ENCODE measurements around the gene TBC1D2B.

TBC1D2B gene

DNA sequence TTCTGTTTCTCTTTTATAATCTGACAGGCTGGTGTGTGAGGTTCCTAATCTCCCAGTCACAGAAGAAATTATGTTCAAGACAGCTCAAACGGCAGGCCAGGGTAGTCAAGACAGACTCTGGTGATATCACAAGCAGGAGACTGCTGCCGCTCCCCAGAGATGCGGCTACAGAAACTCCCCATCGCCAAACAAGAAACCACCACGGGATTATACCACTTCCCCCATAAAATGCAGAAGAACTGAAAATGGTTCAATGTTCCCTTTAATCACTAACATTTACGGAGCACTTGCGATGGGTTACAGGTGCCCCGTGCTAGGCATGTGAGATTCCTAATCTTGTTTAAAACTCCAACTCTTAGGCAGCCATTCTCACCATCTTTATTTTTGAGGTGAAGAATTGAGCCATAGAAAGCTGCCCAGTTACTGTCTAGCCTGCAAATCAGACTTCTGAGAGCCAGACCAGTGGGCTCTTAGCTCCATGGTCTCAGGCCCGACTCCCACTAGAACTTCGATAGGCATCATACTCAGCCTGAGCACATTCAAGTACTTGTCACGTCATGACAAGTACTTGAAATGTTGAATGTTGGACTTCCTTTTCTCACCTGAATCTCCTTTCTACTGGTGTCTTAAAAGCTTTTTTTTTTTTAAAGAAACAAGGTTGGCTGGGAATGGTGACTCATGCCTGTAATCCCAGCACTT is 58.4 kb downstream of the TBC1D2B start:
- H3K27ac ChIP-seq (ENCODE audit: low read depth, low read length), result no peak overlapping the region
- H3K4me1 ChIP-seq (ENCODE audit: insufficient read depth, low read length), result peaks cover 14% of the 10 kb centered on the region
- H3K9ac ChIP-seq (ENCODE audit: low read length), result no peak overlapping the region
- no peak overlapping the region for H3K4me3 ChIP-seq (ENCODE audit: low read depth in 1 of 2, low read length in 2 of 2)
- H3K36me3 ChIP-seq (ENCODE audit: insufficient read depth, low read length), result peaks cover 59% of the 10 kb centered on the region
- no peaks in the 10 kb centered on the region for H3K9me3 ChIP-seq (ENCODE audit: low read length)
- H3K27me3 ChIP-seq (ENCODE audit: control insufficient read depth in 1 of 2, insufficient read depth in 2 of 2, low read length in 2 of 2), result no peaks in the 10 kb centered on the region

DNA sequence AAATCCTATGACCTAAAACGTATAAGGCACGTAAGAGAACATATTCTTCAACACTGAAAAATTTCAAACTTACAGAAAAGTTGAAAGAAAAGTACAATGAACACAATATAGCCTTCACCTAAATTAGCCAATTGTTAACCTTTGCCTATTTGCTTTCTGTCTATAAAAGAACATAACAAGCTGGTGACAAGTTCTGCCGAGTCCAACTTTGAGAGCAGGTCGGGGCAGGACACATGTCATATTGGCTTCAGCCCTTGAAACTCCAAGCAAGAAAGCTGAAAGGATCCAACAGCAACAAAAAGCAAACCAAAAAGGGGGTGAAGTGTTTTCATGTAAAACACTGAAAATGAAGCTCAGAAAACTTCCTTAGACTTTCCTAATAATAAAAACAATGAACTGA is 59.1 kb downstream of the TBC1D2B start:
- H3K4me3 ChIP-seq (ENCODE audit: low read depth in 1 of 2, low read length in 2 of 2), result no peak overlapping the region
- H3K27me3 ChIP-seq (ENCODE audit: control insufficient read depth in 1 of 2, insufficient read depth in 2 of 2, low read length in 2 of 2), result no peaks in the 10 kb centered on the region
- no peaks in the 10 kb centered on the region for H3K9me3 ChIP-seq (ENCODE audit: low read length)
- peaks cover 8% of the 10 kb centered on the region for H3K4me1 ChIP-seq (ENCODE audit: insufficient read depth, low read length)
- no peak overlapping the region for H3K9ac ChIP-seq (ENCODE audit: low read length)
- peaks cover 52% of the 10 kb centered on the region for H3K36me3 ChIP-seq (ENCODE audit: insufficient read depth, low read length)
- no peak overlapping the region for H3K27ac ChIP-seq (ENCODE audit: low read depth, low read length)

DNA sequence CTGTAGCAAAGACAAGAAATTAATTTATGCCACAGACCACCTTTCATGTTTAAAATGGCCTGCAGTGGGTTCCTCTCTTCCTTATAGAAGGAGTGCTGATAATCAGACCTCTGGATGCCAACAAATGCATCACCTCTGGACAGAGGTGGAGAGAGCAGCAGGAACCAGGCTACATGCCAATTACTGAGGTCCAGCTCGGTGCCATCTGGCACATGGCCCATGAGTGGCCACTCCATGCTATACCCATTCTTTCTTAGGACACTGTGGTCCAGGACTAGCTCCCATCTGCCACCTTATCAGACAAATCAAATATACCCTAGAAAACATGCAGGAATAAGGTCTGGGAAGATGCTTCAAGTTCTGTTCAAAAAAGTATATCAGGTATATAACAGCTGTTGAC is 60.7 kb downstream of the TBC1D2B start:
- Histone ChIP-seq H3K27ac (ENCODE audit: low read depth, low read length) (no peak overlapping the region), H3K4me1 (ENCODE audit: insufficient read depth, low read length) (no peaks in the 10 kb centered on the region), H3K27me3 (ENCODE audit: control insufficient read depth in 1 of 2, insufficient read depth in 2 of 2, low read length in 2 of 2) (no peaks in the 10 kb centered on the region), H3K9ac (ENCODE audit: low read length) (no peak overlapping the region), H3K4me3 (ENCODE audit: low read depth in 1 of 2, low read length in 2 of 2) (no peak overlapping the region), H3K9me3 (ENCODE audit: low read length) (no peaks in the 10 kb centered on the region), H3K36me3 (ENCODE audit: insufficient read depth, low read length) (peaks cover 53% of the 10 kb centered on the region)

DNA sequence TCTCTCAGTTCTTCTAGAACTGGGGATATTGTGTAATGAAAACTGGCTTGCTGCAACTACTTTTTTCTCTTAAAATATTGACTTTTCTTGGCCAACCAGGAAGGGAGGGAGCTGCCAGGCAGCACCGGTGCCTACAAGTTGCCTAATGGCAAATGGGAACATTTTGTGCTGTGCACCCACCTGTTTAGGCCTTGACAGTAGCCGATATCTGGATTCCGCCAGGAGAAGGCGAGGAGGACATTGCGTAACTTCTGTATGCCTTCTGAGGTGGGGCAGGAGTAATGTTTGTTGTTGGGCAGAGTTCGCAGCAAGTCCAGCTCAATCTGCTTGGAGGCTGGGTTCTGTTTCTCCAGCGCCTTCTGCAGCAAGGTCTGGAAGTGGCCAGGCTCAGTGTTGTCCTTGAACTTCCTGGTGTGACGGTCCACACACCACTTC is 64.9 kb downstream of the TBC1D2B start:
- Histone ChIP-seq H3K4me3 (ENCODE audit: low read depth in 1 of 2, low read length in 2 of 2) (no peak overlapping the region), H3K36me3 (ENCODE audit: insufficient read depth, low read length) (peaks cover 58% of the 10 kb centered on the region), H3K27me3 (ENCODE audit: control insufficient read depth in 1 of 2, insufficient read depth in 2 of 2, low read length in 2 of 2) (no peaks in the 10 kb centered on the region), H3K9ac (ENCODE audit: low read length) (no peak overlapping the region), H3K9me3 (ENCODE audit: low read length) (no peaks in the 10 kb centered on the region), H3K27ac (ENCODE audit: low read depth, low read length) (no peak overlapping the region), H3K4me1 (ENCODE audit: insufficient read depth, low read length) (peaks cover 11% of the 10 kb centered on the region)

DNA sequence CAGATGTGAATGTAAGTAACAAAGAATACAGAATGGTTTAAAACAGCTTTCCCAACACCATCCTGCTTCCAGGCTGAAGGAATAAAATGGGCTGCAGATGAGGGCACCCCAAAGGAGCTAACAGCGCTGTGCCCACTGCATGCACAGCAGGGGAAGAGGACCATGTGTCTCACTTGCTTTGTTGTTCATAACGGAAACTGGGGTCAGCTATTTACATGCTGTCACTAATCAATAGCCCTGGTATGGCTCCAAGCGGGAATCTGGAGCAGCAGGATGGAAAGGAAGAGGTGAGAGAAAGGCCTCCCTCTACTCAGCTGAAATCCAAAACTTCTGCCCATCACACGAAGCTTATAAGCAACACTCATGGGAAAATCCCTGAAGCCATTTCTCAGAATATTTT is 67.4 kb downstream of the TBC1D2B start:
- Histone ChIP-seq H3K36me3 (ENCODE audit: insufficient read depth, low read length) (peaks cover 57% of the 10 kb centered on the region), H3K27me3 (ENCODE audit: control insufficient read depth in 1 of 2, insufficient read depth in 2 of 2, low read length in 2 of 2) (no peaks in the 10 kb centered on the region), H3K9ac (ENCODE audit: low read length) (no peak overlapping the region), H3K4me1 (ENCODE audit: insufficient read depth, low read length) (peaks cover 36% of the 10 kb centered on the region), H3K4me3 (ENCODE audit: low read depth in 1 of 2, low read length in 2 of 2) (no peak overlapping the region), H3K27ac (ENCODE audit: low read depth, low read length) (no peak overlapping the region), H3K9me3 (ENCODE audit: low read length) (no peaks in the 10 kb centered on the region)

DNA sequence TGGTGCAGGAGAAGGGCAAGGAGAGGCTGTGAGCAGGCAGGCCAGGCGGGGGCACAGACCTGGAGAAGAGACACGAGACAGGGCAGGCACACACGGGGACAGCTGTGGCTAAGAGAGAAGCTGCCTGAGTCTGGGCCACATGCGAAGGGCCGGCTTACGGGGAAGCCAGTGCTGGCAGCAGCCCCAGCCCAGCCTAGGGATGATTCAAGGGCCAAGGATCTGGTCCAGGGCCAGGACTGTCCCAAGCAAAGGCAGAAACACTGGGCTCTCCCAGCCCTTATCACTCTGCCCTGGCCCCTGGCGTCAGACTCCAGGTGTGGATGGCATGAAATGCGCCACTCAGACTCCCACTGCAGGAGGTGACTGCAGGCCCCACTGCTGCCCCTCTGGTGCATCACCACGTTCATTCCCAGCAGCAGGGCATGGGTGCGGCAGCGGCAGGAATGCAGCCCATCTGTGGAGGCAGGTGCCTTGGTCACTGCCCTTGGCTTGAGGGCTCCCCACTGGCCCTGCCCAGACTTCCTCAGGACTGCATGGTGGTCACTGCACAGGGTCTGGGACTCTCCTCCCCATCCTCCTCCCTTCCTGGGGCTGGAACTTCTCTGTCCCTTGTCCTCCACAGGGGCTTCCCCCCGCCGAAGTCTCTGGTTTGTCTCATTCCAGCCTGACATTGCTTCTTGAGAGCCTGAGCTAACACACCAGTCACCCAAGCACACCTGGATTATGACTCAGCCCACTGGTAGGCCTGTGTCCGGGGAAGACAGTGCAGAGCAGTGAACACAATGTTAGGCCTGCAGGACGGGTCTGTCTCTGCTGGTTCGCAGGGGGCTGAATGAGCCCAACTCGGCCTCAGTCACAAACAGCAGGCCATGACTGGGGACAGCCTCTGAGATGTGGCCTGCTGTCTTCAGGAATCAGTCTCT is 69.3 kb downstream of the TBC1D2B start:
- Histone ChIP-seq H3K36me3 (ENCODE audit: insufficient read depth, low read length) (peaks cover 56% of the 10 kb centered on the region), H3K27me3 (ENCODE audit: control insufficient read depth in 1 of 2, insufficient read depth in 2 of 2, low read length in 2 of 2) (no peaks in the 10 kb centered on the region), H3K4me3 (ENCODE audit: low read depth in 1 of 2, low read length in 2 of 2) (no peak overlapping the region), H3K27ac (ENCODE audit: low read depth, low read length) (peak overlapping the region; percentile 53), H3K9ac (ENCODE audit: low read length) (no peak overlapping the region), H3K9me3 (ENCODE audit: low read length) (no peaks in the 10 kb centered on the region), H3K4me1 (ENCODE audit: insufficient read depth, low read length) (peaks cover 54% of the 10 kb centered on the region)

DNA sequence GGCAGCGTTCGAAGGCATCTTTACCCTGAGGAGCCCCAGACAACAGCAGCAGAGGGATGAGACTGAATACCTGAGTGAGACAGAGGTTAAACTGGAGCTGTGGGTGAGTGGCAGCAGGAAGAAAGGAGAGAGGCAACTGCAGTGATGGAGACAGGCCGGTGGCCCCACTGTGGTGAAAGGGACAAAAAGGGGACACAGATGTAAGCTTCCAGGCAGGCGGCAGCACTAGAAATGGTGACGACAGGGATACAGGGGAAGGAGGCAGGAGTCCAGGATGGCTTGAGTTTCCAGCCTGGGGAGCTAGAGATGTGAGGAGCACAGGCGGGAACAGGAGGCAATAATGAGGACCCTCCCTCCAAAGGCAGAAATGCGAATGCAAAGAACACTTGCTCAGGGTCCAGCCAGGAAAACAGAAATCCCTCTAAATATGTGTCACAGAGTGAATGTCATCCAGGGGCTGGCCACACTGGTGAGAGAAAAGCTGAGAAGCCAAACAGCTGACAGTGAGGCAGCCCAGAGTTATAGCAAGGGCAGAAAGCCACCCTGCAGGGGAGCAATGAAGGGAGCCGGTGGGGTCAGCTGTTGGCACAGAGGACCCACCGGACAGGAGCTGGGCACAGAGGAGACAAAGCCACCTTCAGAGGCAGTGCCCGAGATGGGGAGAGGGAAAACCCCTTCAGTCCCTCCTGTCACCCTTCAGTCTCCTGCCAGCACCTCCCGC is 70.1 kb downstream of the TBC1D2B start:
- no peaks in the 10 kb centered on the region for H3K27me3 ChIP-seq (ENCODE audit: control insufficient read depth in 1 of 2, insufficient read depth in 2 of 2, low read length in 2 of 2)
- H3K4me1 ChIP-seq (ENCODE audit: insufficient read depth, low read length), result peaks cover 56% of the 10 kb centered on the region
- H3K4me3 ChIP-seq (ENCODE audit: low read depth in 1 of 2, low read length in 2 of 2), result no peak overlapping the region
- no peaks in the 10 kb centered on the region for H3K9me3 ChIP-seq (ENCODE audit: low read length)
- peaks cover 57% of the 10 kb centered on the region for H3K36me3 ChIP-seq (ENCODE audit: insufficient read depth, low read length)
- H3K9ac ChIP-seq (ENCODE audit: low read length), result no peak overlapping the region
- H3K27ac ChIP-seq (ENCODE audit: low read depth, low read length), result peak overlapping the region; percentile 53

DNA sequence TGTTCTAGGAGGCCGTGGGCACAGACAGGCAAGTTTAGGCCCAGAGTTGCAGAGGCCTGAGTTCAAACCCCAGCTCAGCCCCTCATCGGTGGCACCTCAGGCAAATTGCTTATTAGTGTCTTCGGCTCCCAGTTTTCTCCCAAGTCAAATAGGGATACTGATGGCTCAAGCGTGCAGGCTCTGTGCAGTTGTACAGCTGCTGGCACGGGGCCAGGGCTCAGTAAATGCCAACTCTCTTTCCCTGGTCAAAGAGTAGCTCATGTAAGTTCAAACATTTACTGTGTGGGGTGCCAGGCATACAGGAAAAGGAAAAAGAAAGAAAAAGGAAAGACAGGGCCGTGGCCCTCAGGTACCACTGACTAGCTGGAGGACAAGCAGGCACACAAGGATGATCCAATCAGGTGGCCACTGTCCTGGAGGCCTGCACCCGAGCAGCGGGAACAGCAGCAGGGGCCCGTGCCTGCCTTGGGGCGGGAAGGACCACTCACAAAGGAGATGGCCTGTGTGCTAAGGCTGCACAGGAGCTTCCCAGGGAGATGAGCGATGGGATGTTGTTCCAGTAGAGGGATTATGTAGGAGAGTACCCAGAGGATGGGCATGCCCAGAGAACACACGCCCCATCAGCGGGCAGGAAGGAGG is 70.8 kb downstream of the TBC1D2B start:
- Histone ChIP-seq H3K27me3 (ENCODE audit: control insufficient read depth in 1 of 2, insufficient read depth in 2 of 2, low read length in 2 of 2) (no peaks in the 10 kb centered on the region), H3K36me3 (ENCODE audit: insufficient read depth, low read length) (peaks cover 57% of the 10 kb centered on the region), H3K4me3 (ENCODE audit: low read depth in 1 of 2, low read length in 2 of 2) (no peak overlapping the region), H3K27ac (ENCODE audit: low read depth, low read length) (peak overlapping the region; percentile 54), H3K9me3 (ENCODE audit: low read length) (no peaks in the 10 kb centered on the region), H3K9ac (ENCODE audit: low read length) (no peak overlapping the region), H3K4me1 (ENCODE audit: insufficient read depth, low read length) (peaks cover 56% of the 10 kb centered on the region)

DNA sequence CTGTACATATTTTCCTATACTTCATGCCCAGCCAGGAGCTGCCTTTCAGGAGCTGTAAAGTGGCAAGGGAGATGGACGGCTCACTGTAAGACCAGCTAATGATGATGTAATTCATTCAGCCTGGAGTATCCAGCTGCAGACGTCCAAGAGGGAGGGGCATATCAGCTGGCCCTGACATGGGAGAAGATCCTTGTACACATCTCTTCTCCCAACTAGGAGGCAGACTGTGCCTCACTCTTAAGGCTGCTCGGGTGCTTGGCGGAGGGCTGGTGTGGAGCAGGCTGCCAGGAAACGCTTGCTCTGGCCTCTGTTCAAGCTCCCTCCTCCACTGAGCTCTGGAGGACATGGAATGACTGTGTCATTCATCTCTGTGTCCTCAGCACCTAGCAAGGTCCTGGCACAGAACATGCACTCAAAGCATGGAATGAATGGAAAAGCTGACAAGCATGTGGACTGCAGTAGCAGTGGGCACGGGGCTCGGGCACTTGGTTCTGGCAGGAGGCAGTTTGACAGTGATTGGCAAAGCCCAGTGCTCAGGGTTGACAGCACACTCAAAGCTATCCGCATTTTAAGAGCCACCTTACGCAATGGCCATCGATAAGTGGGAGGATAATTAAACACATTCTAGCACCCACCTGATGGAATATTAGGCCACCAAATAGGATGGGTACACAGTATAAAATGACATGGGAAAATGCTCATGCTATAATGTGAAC is 72.4 kb downstream of the TBC1D2B start:
- Histone ChIP-seq H3K4me3 (ENCODE audit: low read depth in 1 of 2, low read length in 2 of 2) (no peak overlapping the region), H3K9me3 (ENCODE audit: low read length) (no peaks in the 10 kb centered on the region), H3K27me3 (ENCODE audit: control insufficient read depth in 1 of 2, insufficient read depth in 2 of 2, low read length in 2 of 2) (no peaks in the 10 kb centered on the region), H3K9ac (ENCODE audit: low read length) (peak overlapping the region; percentile 9), H3K4me1 (ENCODE audit: insufficient read depth, low read length) (peaks cover 60% of the 10 kb centered on the region), H3K27ac (ENCODE audit: low read depth, low read length) (peak overlapping the region; percentile 72), H3K36me3 (ENCODE audit: insufficient read depth, low read length) (peaks cover 60% of the 10 kb centered on the region)

DNA sequence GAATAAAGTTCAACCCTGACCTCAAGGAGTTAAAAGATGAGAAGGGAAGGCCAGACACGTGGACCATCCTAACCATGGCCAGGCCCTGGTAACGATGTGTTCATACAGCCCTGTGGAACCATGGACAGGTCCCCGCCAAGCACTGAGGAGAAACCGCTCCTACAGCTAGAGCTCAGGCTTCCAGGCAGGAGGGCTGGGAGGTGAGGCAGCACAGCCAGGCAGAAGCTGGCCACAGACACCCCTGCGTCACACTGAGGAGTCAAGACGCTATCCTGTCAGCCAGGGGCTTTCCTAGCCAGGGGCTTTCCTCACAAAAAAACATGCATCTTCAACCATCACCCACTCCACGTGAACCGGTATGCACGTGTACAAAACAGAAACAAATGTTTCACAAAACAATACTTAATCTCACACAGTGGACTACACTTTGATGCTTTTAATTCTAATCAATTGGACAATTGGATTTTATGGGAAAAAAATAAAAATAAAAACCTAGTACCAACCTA is 73.2 kb downstream of the TBC1D2B start:
- H3K4me3 ChIP-seq (ENCODE audit: low read depth in 1 of 2, low read length in 2 of 2), result no peak overlapping the region
- H3K9ac ChIP-seq (ENCODE audit: low read length), result no peak overlapping the region
- H3K27me3 ChIP-seq (ENCODE audit: control insufficient read depth in 1 of 2, insufficient read depth in 2 of 2, low read length in 2 of 2), result no peaks in the 10 kb centered on the region
- peaks cover 60% of the 10 kb centered on the region for H3K36me3 ChIP-seq (ENCODE audit: insufficient read depth, low read length)
- H3K4me1 ChIP-seq (ENCODE audit: insufficient read depth, low read length), result peaks cover 60% of the 10 kb centered on the region
- peak overlapping the region; percentile 72 for H3K27ac ChIP-seq (ENCODE audit: low read depth, low read length)
- H3K9me3 ChIP-seq (ENCODE audit: low read length), result no peaks in the 10 kb centered on the region
